HL-60/S4 treated with phorbol 12-myristate 13-acetate at 8.2 ng/mL for 4 days and 3 days (cell line): ENCODE measurements around the gene FMNL1.
"Not testable (repeated sequence)": the region's sequence is repeated elsewhere in the genome, so short reads cannot be mapped to it uniquely, and the experiment has no call there.

Experiments used
- in situ Hi-C: fragments of 300-500 bp; cut with MboI; formaldehyde crosslinking; loops from 2 replicates; pipeline ENCODE4 v1.15.0; 2022; ENCODE audit warnings: low sequenced_read_pairs

The FMNL1 gene, protein sequence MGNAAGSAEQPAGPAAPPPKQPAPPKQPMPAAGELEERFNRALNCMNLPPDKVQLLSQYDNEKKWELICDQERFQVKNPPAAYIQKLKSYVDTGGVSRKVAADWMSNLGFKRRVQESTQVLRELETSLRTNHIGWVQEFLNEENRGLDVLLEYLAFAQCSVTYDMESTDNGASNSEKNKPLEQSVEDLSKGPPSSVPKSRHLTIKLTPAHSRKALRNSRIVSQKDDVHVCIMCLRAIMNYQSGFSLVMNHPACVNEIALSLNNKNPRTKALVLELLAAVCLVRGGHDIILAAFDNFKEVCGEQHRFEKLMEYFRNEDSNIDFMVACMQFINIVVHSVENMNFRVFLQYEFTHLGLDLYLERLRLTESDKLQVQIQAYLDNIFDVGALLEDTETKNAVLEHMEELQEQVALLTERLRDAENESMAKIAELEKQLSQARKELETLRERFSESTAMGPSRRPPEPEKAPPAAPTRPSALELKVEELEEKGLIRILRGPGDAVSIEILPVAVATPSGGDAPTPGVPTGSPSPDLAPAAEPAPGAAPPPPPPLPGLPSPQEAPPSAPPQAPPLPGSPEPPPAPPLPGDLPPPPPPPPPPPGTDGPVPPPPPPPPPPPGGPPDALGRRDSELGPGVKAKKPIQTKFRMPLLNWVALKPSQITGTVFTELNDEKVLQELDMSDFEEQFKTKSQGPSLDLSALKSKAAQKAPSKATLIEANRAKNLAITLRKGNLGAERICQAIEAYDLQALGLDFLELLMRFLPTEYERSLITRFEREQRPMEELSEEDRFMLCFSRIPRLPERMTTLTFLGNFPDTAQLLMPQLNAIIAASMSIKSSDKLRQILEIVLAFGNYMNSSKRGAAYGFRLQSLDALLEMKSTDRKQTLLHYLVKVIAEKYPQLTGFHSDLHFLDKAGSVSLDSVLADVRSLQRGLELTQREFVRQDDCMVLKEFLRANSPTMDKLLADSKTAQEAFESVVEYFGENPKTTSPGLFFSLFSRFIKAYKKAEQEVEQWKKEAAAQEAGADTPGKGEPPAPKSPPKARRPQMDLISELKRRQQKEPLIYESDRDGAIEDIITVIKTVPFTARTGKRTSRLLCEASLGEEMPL

GRCh38 chr17:45221081-45222013 lies at the start of gene FMNL1:
Gene FMNL1, plus strand, starts transcription at chr17:45221885. Its CDS starts 240 bp downstream, at chr17:45222125.
- in situ Hi-C loops = no loop called here

DNA sequence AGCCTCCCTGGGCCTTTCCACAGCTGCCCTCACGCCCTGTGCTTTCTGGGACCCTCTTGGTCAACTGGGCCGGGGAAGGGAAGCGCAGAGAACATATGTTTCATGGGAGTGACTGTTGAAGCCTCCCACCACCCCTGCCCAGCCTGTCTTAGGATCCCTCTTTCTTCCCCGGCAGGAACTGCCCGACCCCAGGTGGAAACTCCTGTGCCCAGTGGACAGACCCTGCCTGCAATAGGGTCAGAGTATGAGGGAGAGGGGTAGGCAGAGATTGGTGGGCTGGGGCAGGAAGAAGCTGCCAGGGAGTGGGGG lies 49.5 kb upstream of the FMNL1 start:
- in situ Hi-C loops = no loop called here

DNA sequence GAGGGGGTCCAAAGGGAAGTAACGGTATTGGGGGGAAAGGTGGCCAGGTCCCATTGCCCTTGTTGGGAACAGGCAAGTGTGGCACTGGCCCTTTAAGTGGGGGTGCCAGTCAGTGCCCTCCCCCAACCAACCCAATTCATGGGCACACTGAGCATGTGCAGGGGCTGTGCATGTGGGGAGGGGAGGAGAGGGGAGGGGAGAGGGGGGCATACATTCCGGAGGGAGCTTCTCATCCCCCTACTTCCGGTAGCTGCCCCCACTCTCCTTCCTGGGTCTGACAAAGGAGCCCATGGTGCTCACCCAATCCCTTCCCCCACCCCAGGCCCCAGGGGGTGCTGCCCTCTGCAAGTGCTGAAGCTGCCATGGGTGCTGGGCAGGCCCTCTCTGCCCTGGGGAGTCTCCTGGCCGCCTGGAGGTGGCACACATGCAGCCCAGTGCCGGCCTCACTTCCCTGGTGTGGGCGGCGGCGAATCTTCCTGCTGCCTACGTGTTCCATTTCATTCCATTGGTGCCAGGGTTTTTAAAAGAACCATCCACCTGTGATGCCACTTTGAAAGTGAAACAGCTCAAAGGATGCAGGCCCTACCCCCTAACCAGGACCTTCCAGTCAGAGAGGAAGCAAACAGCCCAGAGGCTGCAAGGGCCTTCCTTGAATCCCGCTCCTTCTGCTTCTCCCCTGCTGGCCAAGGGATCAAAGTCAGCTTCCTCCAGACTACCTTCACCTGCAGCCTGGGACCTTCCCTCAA lies 49.0 kb upstream of the FMNL1 start:
- in situ Hi-C loops = no loop called here

- in situ Hi-C loops = no loop called here
Observed at GRCh38 chr17:45175759-45176115, 45.9 kb upstream of the FMNL1 start.

- in situ Hi-C loops = no loop called here
Observed at GRCh38 chr17:45177563-45177962, 44.1 kb upstream of the FMNL1 start.

DNA sequence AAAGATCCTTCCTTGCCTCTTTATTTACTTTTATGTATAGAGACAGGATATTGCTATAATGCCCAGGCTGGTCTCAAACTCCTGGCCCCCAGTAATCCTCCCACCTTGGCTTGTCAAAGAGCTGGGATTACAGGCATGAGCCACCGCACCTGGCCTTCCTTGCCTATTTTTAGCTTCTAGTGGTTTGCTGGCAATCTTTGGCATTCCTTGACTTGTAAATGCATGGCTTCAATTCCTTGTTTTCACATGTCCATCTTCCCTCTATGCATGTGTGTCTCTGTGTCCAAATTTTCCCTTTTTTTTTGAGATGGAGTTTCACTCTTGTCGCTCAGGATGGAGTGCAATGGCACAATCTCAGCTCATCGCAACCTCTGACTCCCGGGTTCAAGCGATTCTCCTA lies 37.5 kb upstream of the FMNL1 start:
- in situ Hi-C loops = no loop called here

GRCh38 chr17:45186801-45187354 lies 34.8 kb upstream of the FMNL1 start:
- in situ Hi-C loops = no loop called here

- in situ Hi-C loops = no loop called here
Observed at GRCh38 chr17:45189009-45189408, 32.7 kb upstream of the FMNL1 start.

- in situ Hi-C loops = no loop called here
Observed at GRCh38 chr17:45190503-45191255, 31.0 kb upstream of the FMNL1 start.

DNA sequence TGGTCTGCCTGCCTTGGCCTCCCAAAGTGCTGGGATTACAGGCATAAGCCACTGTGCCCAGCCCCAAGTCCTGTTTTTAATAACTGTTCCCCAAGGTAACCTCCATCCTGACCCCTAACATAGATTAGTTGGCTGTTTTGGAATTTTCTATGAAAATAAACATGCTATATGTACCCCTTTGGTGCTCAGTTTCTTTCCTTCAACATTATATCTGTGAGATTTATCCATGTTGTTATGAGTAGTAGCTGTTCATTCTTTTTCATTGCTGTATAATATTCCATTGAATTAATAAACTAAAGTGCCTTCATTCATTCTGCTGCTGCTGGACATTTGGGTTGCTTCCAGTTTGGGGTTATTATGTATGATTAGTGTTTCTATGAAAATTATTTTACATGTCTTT lies 26.3 kb upstream of the FMNL1 start:
- in situ Hi-C loops = loop anchor here (5.0 kb wide), 1 partner anchor 58 kb away; the partner anchor contains the start of gene ACBD4

GRCh38 chr17:45197108-45197507 lies 24.6 kb upstream of the FMNL1 start:
- in situ Hi-C loops = loop anchor here (5.0 kb wide), 1 partner anchor 60 kb away; the partner anchor contains the start of gene ACBD4

- in situ Hi-C loops = loop anchor here (5.0 kb wide), 1 partner anchor 60 kb away; the partner anchor contains the start of gene ACBD4
Observed at GRCh38 chr17:45197555-45198334, 23.9 kb upstream of the FMNL1 start.

DNA sequence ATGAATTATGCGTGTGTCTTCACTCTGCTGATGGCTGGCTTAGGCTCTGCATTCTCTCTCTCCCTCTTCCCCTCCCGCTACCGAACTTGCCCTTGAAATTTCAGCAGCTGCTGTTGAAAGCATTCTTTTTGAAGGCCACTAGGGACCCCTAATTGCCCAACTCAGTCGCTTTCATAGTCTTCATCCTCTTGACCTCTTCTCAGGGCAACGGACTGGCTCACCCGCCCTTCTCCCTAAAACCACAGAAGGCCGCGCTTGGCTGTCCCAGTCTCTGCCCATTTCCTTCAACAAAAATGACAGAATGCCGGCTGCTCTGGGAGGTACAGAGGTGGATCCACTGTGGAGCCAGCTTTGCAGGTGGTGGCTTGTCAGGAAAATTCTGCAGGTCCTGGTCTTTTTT lies 21.0 kb upstream of the FMNL1 start:
- in situ Hi-C loops = no loop called here

DNA sequence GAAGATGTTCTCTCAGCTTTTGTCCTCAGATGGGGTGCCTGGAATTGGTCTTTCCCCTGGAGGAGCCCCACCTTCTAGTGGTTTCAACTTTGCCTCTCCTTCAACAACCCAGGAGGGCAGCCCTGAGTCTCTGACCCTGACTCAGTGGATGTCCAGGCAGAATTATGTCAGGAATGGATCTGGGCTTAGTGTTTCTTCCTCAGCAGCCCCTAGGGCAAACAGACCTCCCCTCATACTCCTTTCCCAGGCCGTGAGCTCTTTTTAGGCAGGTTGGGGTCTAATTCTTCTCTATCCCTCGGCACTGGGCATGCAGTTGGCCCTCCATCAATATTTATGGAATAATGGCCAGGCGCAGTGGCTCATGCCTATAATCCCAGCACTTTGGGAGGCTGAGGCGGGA lies 20.2 kb upstream of the FMNL1 start:
- in situ Hi-C loops = no loop called here

DNA sequence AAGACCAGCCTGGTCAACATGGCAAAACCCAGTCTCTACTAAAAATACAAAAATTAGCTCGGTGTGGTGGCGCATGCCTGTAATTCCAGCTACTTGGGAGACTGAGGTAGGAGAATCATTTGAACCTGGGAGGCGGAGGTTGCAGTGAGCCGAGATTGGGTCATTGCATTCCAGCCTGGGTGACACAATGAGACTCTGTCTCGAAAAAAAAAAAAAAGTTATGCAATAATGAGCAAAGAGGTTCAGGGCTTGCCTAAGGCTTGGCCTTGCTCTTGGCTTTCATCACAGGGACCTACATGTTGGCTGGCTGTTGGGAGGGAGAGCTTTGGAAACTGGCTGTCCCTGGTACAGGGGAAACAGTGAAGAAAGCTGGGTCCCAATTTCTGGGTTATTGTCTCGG lies 19.8 kb upstream of the FMNL1 start:
- in situ Hi-C loops = not testable (repeated sequence)

GRCh38 chr17:45218895-45219661 lies 2.6 kb upstream of the FMNL1 start:
- in situ Hi-C loops = loop anchor here (10.0 kb wide), 1 partner anchor 166 kb away; no protein-coding TSS in a partner anchor

GRCh38 chr17:45220079-45220478 lies 1.6 kb upstream of the FMNL1 start:
- in situ Hi-C loops = no loop called here
